Epithelial cell of proximal tubule (primary cell): ENCODE measurements around the gene PARP8. TPM values are rescaled to one million over a fixed set of nuclear protein-coding genes. Genes with fewer than 3 reads are reported as not detected.

Experiments
- DNase-seq: peaks from one replicate; pipeline ENCODE4 v3.0.0-alpha.2; 2011; ENCODE audit warnings: low read depth
- H3K4me3 ChIP-seq: 2 replicates; pipeline ENCODE4 v1.5.1; 2011; ENCODE audit warnings: low read depth, mild to moderate bottlenecking, low read length
- total RNA-seq: library from RNA; depleted of rRNA; stranded (reverse); fragments of >200 nt; gene quantifications from 2 replicates; pipeline ENCODE4 v1.2.3, GENCODE V29; 2015
- TF ChIP-seq, protein P1 (sequence below): conservative IDR thresholded peaks from 2 replicates; pipeline ENCODE4 v1.5.1; 2012; ENCODE audit warnings: low read depth, mild to moderate bottlenecking, low read length

PARP8 gene
- total RNA-seq, 1 donor from 2014 or later, result 8.8 TPM

DNA sequence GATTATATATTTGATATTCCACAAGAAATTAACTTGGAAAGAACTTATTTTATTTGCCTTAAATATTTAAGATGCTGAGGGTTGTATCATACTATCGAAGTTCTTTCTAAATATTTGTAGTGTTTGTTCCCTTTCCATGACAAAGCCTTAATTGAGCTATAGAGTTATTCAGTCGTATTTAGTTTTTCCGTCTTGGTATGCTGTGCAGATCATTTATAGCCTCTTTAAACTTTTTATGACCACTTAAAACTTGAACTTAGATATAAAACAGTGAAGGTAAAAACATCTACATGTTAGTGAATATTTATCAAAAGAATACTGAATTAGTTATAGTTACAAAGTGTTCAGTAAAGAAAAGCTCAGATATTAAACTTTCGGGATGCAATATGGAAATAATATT is 74.4 kb downstream of the PARP8 start:
- H3K4me3 ChIP-seq, result no peak overlapping the region
- DNase-seq, result no peak
- TF ChIP-seq, protein P1, sequence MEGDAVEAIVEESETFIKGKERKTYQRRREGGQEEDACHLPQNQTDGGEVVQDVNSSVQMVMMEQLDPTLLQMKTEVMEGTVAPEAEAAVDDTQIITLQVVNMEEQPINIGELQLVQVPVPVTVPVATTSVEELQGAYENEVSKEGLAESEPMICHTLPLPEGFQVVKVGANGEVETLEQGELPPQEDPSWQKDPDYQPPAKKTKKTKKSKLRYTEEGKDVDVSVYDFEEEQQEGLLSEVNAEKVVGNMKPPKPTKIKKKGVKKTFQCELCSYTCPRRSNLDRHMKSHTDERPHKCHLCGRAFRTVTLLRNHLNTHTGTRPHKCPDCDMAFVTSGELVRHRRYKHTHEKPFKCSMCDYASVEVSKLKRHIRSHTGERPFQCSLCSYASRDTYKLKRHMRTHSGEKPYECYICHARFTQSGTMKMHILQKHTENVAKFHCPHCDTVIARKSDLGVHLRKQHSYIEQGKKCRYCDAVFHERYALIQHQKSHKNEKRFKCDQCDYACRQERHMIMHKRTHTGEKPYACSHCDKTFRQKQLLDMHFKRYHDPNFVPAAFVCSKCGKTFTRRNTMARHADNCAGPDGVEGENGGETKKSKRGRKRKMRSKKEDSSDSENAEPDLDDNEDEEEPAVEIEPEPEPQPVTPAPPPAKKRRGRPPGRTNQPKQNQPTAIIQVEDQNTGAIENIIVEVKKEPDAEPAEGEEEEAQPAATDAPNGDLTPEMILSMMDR, result no peak

DNA sequence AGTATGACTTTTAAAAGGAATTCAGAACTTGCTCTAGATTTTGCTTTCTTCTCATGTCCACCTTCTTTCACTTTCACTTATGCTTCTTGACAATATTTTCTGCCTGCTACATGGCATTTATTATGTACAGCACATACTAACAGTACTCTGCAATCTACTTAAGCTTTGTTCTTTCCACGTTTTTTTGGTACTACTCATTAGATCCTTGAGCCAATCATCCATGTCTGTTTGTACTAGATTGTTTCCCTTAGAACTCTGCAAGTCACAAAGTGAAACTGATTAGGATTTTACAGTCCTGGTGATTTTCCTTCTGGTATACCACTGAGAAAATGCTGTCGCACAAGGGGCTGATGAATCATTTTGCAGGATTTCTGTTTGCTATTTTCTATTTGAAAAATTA is 78.3 kb downstream of the PARP8 start:
- TF ChIP-seq, protein P1, result no peak
- peak overlapping the region; percentile 47 for H3K4me3 ChIP-seq
- peak; percentile 65 for DNase-seq

DNA sequence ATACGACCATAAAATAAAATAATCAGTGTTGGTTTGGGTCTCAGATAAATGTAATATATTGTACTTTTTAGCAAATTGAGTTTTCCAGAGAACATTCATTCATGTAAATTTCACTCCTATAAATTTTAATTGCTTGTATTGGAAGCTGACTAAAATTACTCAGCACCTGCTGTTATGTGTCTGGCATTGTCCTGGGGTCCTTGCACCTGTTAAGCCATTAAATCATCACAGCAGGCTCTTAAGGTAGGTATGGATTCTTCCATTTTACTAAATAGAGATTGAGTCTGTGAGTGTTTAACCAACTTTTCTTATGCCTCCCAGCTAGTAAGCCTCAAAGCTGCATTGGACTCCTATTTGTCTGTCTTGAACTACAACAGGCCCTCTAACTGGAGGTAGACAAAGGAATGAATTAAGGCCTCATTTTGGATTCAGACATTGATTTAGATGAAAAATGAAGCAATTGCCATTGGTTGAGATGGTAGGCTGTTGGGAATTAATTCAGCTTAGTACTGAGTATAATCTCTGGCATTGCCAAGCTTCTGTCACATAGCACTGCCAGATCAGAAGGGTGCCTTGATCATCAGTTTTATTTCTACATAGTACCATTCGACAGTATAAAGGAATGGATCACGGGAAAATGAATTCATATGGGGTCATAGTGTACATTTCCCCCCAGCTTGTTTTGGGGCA is 78.9 kb downstream of the PARP8 start:
- H3K4me3 ChIP-seq, result peak overlapping the region; percentile 47
- TF ChIP-seq, protein P1, result no peak
- DNase-seq, result no peak

DNA sequence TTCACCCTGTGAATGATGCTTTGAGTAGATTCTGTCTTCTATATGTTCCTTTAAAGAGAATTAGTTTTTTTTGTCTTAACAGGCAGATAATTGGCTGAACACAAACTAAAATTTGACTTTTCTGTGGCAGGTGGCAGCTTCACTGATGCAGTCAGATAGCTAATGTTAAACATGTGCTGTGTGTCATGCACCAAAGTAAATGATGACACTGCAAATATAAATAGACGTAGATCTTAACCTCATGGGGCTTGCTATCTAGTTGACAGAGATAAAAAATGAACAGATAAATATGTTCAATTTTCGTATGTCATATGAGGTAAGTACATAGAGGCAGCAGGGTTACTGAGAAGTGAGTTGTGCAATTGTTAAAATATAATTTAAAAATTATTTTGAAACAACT is 82.7 kb downstream of the PARP8 start:
- H3K4me3 ChIP-seq, result no peak overlapping the region
- DNase-seq, result no peak
- TF ChIP-seq, protein P1, result no peak

DNA sequence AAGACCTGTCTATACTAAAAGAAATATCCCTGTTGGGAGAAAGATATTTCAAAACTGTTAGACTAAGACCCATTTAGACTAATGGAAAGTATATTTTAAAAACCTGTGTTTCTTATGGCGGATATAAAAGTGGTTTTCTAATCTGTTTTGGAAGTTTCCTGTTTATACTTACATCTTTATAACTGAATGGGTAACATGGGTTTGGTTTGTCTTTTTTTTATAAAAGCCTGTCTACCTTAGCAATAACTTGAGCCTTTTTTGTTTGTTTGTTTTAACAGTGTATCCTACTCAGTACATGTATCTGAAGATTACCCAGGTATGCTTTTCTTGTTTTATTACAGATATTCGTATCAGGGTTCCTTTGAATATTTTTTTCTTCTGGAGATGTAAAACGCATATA is 83.4 kb downstream of the PARP8 start:
- TF ChIP-seq, protein P1, result no peak
- H3K4me3 ChIP-seq, result no peak overlapping the region
- DNase-seq, result no peak

DNA sequence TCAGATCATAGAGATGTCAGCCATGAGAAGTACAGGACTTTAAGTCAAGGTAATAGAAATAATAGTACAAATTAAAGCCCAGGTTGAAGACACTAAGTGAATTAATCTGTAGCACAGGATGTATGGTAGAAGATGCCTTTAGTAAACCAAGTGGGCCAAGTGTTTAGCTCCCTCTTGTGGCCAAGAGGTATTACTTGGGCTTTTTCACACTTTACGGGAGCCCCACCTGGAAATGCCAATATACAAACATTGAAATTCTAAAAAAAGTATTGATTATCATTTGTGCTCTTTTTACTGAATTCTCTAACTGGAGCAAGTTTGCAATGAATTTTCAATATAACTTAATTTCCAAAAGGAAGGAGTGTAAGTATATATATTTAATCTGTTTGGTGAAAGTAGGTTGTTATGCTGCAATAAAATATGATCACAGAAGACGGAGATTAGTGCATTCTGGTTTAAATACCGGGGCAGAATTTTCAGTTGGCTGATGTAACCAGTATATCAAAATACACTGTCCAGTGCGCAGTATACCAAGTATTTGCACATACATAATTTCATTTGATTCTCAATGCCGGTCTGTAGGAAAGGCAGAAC is 84.7 kb downstream of the PARP8 start:
- TF ChIP-seq, protein P1, result peak; percentile 93
- DNase-seq, result peak; percentile 12

DNA sequence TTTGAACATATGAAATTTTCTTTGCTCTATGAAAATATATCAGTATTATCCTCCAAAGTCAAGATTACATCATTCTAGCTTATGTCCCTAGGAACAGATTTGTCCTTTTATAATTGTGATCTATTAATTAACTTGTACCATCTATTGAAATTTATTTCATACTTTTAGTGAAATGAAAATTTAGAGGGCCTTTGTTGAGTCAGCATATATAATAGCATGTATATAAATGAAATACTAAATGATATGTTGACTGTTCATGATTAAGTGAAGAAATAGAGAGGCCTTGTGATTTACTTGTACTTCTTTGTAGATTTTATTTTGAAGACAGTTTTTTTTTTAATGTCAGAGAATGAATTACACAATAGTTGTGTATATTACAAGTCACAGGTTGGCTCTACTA is 86.4 kb downstream of the PARP8 start:
- TF ChIP-seq, protein P1, result no peak
- no peak overlapping the region for H3K4me3 ChIP-seq
- no peak for DNase-seq

More for the DNA sequence above, 84.7 kb downstream of the PARP8 start:
- H3K4me3 ChIP-seq, result no peak overlapping the region
